Dedifferentiated amniotic fluid mesenchymal stem cell (primary cell): ENCODE measurements around the gene MEGF8.

Experiments used
- DNase-seq: peaks from one replicate; pipeline ENCODE4 v3.0.0-alpha.2; 2016; ENCODE audit errors: extremely low spot score

The MEGF8 gene

DNA sequence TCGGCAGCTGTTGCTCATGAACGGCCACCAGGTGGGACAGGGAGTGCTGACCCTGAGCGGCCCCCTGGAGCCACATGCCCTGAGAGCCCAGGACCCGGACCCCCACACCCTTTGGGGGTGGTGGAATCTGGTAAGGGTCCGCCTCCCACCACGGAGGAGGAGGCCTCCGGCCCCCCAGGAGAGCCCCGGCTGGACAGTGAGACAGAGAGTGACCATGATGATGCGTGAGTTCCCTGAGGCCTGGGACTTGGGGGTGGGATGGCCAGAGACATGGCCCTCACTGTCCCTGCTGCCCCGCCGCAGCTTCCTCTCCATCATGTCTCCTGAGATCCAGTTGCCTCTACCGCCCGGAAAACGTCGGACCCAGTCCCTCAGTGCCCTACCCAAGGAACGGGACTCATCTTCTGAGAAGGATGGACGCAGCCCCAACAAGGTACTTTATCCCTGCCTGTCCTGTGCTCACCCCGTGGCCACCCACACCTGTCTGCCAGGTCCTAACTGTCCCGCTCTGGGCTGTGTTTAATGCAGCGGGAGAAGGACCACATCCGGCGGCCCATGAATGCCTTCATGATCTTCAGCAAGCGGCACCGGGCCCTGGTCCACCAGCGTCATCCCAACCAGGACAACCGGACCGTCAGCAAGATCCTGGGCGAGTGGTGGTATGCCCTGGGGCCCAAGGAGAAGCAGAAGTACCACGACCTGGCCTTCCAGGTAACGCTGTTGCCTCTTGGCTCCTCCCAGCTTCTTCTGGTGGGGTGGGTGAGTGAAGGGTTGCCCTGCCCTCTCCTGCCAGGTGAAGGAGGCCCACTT lies 38.2 kb upstream of the MEGF8 start:
- no peak for DNase-seq

DNA sequence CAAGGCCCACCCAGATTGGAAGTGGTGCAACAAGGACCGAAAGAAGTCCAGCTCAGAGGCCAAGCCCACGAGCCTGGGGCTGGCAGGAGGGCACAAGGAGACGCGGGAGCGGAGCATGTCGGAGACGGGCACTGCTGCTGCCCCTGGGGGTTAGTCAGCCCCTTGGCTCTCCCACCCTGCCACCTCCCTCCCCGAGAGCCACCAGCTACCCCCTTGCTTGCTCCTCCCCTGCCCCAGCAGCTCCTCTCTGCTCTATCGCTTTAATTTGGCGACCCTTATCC lies 37.7 kb upstream of the MEGF8 start:
- no peak for DNase-seq

GRCh38 chr19:42288387-42288786 lies 37.0 kb upstream of the MEGF8 start:
- no peak for DNase-seq

- DNase-seq, result no peak
These were observed 36.4 kb upstream of the MEGF8 start for GRCh38 chr19:42288881-42289555.

DNA sequence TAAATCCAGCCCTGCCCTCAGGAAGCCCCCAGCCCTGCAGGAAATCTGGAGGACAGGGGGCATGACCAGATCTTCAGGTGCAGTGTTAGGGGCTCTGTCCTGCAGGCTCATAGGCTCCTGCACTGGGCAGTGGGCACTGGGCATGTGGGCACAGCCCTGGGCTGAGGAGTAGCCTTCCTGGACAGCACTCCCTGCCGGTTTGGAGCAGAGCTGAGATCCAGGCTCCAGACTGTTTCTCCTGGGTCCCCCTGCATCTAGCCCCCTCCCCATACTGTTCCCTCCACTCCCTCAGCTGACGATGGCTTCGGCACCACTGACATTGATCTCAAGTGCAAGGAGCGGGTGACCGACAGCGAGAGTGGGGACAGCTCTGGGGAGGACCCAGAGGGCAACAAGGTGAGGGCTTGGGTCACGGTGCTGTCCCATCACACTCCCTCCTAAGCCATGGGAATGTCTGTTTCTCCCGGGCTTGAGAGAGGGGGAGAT lies 35.8 kb upstream of the MEGF8 start:
- DNase-seq, result no peak

- DNase-seq, result no peak
These were observed 35.3 kb upstream of the MEGF8 start for GRCh38 chr19:42290136-42290522.

DNA sequence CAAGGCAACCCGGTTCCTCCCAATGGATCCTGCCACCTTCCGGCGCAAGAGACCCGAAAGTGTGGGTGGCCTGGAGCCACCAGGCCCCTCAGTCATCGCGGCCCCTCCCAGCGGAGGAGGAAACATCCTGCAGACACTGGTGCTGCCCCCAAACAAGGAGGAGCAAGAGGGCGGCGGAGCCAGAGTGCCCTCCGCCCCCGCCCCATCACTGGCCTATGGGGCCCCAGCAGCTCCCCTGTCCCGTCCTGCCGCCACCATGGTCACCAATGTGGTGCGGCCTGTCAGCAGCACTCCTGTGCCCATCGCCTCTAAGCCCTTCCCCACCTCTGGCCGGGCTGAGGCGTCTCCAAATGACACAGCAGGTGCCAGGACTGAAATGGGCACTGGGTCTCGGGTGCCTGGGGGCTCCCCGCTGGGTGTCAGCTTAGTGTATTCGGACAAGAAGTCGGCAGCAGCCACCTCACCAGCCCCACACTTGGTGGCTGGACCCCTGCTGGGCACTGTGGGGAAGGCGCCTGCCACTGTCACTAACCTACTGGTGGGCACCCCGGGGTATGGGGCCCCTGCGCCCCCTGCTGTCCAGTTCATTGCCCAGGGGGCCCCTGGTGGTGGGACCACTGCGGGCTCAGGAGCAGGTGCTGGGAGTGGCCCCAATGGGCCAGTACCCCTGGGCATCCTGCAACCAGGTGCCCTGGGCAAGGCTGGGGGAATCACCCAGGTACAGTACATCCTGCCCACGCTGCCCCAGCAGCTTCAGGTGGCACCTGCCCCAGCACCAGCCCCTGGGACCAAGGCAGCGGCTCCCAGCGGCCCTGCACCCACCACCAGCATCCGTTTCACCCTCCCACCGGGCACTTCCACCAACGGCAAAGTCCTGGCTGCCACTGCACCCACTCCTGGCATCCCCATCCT lies 34.7 kb upstream of the MEGF8 start:
- DNase-seq, result no peak

GRCh38 chr19:42291435-42291810 lies 34.0 kb upstream of the MEGF8 start:
- no peak for DNase-seq

GRCh38 chr19:42292042-42292960 lies 33.1 kb upstream of the MEGF8 start:
- DNase-seq, result no peak

GRCh38 chr19:42292963-42293362 lies 32.5 kb upstream of the MEGF8 start:
- no peak for DNase-seq

DNA sequence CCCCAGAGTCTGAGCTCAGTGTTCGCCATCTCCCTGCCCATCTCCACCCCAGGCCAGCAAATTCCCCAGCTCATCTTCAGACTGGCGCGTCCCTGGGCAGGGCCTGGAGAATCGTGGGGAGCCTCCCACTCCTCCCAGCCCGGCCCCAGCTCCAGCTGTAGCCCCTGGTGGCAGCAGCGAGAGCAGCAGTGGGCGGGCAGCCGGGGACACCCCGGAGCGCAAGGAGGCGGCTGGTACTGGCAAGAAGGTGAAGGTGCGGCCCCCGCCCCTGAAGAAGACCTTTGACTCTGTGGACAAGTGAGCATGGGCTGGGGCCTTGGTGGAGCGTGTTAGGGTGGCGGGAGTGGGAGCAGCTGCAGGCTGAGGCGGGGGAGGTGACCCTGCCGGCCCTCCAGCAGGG lies 31.9 kb upstream of the MEGF8 start:
- no peak for DNase-seq

DNA sequence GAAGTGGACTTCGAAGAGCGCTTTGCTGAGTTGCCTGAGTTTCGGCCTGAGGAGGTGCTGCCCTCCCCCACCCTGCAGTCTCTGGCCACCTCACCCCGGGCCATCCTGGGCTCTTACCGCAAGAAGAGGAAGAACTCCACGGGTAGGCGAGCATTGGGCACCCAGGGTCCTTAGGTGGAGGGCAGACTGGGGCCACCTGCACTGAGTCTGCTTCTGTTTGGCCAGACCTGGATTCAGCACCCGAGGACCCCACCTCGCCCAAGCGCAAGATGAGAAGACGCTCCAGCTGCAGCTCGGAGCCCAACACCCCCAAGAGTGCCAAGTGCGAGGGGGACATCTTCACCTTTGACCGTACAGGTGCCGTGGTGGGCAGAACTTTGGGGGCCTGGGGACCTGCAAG lies 31.5 kb upstream of the MEGF8 start:
- DNase-seq, result no peak

GRCh38 chr19:42294471-42295137 lies 30.8 kb upstream of the MEGF8 start:
- no peak for DNase-seq

GRCh38 chr19:42295342-42295741 lies 30.1 kb upstream of the MEGF8 start:
- no peak for DNase-seq

DNA sequence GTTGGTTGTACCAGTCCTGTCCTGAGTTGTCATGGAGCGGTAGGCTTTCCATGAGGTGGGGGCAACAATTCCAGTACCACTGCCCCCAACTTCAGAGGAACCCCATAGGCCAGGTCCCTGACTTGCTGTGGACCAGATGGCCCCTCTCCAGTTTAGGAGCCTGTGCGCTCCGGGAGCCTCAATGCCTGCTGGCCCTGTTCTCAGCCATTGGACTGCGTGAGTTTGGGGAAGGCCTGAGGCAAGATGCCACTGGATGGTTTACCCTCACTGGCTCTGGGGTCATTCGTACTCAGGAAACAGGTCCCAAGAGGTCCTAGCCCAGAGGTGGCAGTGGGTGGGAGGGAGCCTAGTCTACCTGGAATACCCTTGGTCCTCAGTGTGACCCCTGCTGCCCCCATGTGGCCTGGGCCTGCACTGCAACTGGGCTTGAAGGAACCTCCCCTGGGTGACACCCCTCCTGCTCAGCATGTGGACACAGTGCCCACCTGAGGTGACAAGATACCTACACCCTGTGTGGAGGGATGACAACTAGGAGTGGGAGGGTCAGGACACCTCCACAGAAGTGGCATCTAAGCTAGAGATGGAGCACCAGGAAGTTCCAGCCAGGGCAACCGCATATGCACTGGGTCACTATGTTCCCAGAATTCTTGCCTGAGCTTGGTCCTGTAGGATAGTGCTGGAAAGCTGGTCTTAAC lies 29.5 kb upstream of the MEGF8 start:
- DNase-seq, result peak; percentile 36

GRCh38 chr19:42297039-42297438 lies 28.4 kb upstream of the MEGF8 start:
- no peak for DNase-seq

DNA sequence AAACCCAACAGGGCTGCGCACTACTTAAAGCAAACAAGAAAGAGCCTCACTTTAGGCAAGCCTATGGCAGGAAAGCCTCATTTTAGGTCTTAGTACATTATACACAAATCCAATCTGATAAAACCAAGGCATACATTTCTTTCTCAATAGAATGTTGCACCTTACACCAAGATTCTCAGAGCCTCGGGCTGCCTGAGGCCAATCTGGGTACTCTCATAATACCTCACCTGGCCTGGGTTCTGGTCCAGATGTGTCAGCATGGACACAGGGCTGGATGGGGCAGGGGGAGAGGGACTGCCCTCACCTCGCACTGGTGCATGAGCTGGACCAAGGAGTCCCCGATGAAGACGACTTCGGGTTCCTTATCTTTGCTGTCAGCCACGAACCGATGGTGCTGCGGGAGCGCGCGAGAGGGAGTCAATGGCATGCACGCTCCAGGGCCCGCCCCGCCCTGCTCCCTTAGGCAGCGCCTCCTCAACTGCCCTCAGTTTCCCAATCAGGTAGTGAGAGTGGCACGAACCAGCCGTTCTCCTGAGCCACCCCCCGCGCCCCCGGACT lies 23.7 kb upstream of the MEGF8 start, which contains the start of gene PRR19:
TSS of gene PRR19 (plus strand) at position 487 of the 558 bp plus-strand sequence. CDS start 7,453 bp downstream, outside the sequence.
- DNase-seq, result no peak

GRCh38 chr19:42303101-42303464 lies 22.4 kb upstream of the MEGF8 start:
- no peak for DNase-seq

- no peak for DNase-seq
These were observed 21.6 kb upstream of the MEGF8 start for GRCh38 chr19:42303876-42304275.

DNA sequence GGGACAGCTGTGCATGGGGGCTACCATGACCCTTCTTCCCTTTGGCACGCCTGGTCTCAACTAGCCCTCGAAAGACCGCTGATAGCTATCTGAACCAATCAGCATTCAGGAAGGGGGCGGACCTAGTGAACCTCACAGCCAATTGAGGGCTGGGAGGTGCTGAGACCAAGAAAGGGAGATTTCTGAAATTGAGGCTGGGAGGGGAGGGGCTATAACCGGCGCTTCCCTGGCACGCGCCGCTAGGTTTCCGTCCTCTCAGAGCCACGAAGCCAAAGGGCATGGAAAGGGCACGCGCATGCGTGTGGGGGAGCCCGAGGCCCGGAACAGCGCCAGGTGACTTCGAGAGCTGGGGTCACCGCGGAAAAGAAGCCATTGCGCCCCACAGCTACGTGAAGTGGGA lies 18.8 kb upstream of the MEGF8 start:
- DNase-seq, result no peak
